Activated CD4-positive, alpha-beta T cell treated with anti-CD3 and anti-CD28 coated beads, Interleukin-2, amount 50 U/mL, for 48 hours (primary cell): ENCODE data around the gene BMPR1A.

Experiments used
- DNase-seq, 2 experiments: peaks; one replicate each; pipeline ENCODE4 v3.0.0-alpha.2; 2020

The BMPR1A gene

GRCh38 chr10:86958116-86958900, 201.9 kb downstream of the BMPR1A start, which contains the start of gene SNCG:
Gene SNCG (plus strand): TSS chr10:86958599. CDS start chr10:86958698, 99 bp downstream.
- no peak for DNase-seq

GRCh38 chr10:86958901-86959736, 202.7 kb downstream of the BMPR1A start:
- no peak for DNase-seq

- no peak for DNase-seq
Observed at GRCh38 chr10:86959737-86960002, 203.3 kb downstream of the BMPR1A start.

- peak; percentile 43 to 52 for DNase-seq
Observed at GRCh38 chr10:86960003-86960862, 203.8 kb downstream of the BMPR1A start.

GRCh38 chr10:86960863-86961434, 204.5 kb downstream of the BMPR1A start:
- no peak for DNase-seq

- DNase-seq: no peak
Observed at GRCh38 chr10:86961481-86962091, 205.2 kb downstream of the BMPR1A start.

- DNase-seq: no peak
Observed at GRCh38 chr10:86962136-86962980, 205.9 kb downstream of the BMPR1A start.

GRCh38 chr10:86962981-86963310, 206.5 kb downstream of the BMPR1A start:
- no peak for DNase-seq

GRCh38 chr10:86963341-86963919, 207.0 kb downstream of the BMPR1A start:
- no peak for DNase-seq

GRCh38 chr10:86964061-86964846, 207.8 kb downstream of the BMPR1A start:
- DNase-seq: no peak

GRCh38 chr10:86964847-86965190, 208.4 kb downstream of the BMPR1A start:
- no peak for DNase-seq

- DNase-seq: no peak
Observed at GRCh38 chr10:86965986-86966654, 209.7 kb downstream of the BMPR1A start.

GRCh38 chr10:86967481-86967941, 211.1 kb downstream of the BMPR1A start:
- DNase-seq: no peak

- no peak for DNase-seq
Observed at GRCh38 chr10:86968271-86968993, 212.0 kb downstream of the BMPR1A start, which contains the start of gene ADIRF. Gene ADIRF (plus strand): TSS chr10:86968482. CDS start chr10:86968545, 63 bp downstream.

GRCh38 chr10:86968994-86969355, 212.6 kb downstream of the BMPR1A start:
- DNase-seq: no peak

GRCh38 chr10:86969421-86970041, 213.1 kb downstream of the BMPR1A start:
- no peak for DNase-seq

GRCh38 chr10:86970162-86970981, 214.0 kb downstream of the BMPR1A start:
- DNase-seq: no peak

GRCh38 chr10:86970982-86971231, 214.5 kb downstream of the BMPR1A start:
- no peak for DNase-seq
